Measurements from ENCODE around the gene SMIM20. TPM values are rescaled to one million over a fixed set of nuclear protein-coding genes. Genes with fewer than 3 reads are reported as not detected.

Gene SMIM20
- total RNA-seq, 4 donors from 2014 or later, result 3.6 to 19.8 (median 15.5) TPM

DNA sequence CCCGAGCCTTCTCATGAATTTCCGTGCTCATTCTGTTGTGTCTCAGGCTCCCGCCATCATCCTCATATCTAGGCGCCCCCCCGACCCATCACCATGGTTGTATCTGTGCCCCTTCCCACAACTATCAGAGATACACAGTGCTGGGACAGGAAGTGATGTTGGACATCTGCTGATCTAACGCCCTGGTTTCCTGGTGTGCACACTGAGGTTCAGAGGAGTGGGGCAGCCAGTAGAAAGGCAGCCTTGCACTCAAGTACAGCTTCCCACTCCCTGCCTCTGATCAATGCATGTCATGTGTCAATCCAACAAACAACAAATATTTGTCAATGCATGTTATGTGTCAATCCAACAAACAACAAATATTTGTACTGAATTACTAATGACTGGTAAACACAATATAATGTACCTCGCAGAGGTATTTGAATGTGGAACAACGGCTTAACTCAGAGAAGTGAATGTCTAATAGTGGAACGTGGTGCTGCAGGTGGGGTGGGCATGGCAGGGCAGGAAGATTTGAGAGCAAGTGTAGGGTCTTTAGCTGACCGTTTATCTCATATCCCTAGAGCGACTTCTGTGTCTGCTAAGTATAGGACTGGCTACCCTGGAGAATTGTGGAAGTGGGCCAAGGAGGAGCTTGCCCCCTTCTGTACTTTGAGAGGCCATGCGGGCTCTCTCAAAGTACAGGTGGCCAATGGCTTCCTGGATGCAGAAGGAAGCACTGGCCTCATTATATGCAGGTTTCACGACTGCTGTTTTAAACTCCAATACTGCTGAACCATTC, 41.0 kb upstream of the SMIM20 start:
- no peak for DNase-seq
- TF ChIP-seq POLR2A (IDR thresholded peaks at IDR 0.05), result no peak
- TF ChIP-seq, protein P1, sequence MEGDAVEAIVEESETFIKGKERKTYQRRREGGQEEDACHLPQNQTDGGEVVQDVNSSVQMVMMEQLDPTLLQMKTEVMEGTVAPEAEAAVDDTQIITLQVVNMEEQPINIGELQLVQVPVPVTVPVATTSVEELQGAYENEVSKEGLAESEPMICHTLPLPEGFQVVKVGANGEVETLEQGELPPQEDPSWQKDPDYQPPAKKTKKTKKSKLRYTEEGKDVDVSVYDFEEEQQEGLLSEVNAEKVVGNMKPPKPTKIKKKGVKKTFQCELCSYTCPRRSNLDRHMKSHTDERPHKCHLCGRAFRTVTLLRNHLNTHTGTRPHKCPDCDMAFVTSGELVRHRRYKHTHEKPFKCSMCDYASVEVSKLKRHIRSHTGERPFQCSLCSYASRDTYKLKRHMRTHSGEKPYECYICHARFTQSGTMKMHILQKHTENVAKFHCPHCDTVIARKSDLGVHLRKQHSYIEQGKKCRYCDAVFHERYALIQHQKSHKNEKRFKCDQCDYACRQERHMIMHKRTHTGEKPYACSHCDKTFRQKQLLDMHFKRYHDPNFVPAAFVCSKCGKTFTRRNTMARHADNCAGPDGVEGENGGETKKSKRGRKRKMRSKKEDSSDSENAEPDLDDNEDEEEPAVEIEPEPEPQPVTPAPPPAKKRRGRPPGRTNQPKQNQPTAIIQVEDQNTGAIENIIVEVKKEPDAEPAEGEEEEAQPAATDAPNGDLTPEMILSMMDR (IDR thresholded peaks at IDR 0.05), result no peak
- Histone ChIP-seq H3K4me1 (no peaks in the 10 kb centered on the region), H3K4me3 (no peak overlapping the region), H3K27ac (no peak overlapping the region), H3K36me3 (no peaks in the 10 kb centered on the region), H3K9me3 (no peaks in the 10 kb centered on the region), H3K27me3 (peaks cover 0 to 12% (median 0%) of the 10 kb centered on the region in 4 donors)
- intact Hi-C loops (cut with DNase I), result no loop called here
- 80 to 81% methylated on average over 10 to 13 of the region's 13 CpGs for WGBS, 2 donors

DNA sequence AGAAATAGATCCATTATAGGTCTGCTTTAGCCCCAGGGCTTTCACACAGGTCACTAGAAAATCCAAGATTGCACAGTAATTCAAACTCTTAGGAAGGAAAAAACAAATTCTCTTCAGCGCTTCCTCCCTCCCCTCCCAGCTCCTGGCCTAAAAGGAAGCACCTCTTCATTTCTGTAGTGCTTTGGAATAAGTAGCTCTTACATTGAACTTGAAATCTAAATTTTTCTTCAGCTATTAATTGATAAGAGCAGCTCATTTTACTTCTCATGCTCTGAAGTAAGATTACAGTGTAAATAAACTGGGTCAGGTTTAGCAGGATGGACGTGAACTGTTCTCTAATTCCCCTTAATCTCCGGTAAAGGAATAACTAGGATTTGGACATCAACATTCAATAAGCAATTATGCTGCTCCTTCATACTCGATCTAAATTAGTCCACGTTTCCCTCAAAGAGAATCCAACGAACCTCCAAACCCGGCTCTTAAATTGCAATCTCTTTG, 40.3 kb upstream of the SMIM20 start:
- DNase-seq, result no peak
- H3K9me3 ChIP-seq, result no peaks in the 10 kb centered on the region
- H3K4me1 ChIP-seq, result no peaks in the 10 kb centered on the region
- 60 to 73% methylated on average over 7 of the region's 7 CpGs for WGBS, 2 donors
- H3K36me3 ChIP-seq, result no peaks in the 10 kb centered on the region
- no peak for TF ChIP-seq POLR2A (IDR thresholded peaks at IDR 0.05)
- TF ChIP-seq, protein P1 (IDR thresholded peaks at IDR 0.05), result no peak
- no peak overlapping the region for H3K4me3 ChIP-seq
- no peak overlapping the region for H3K27ac ChIP-seq
- H3K27me3 ChIP-seq, result peaks cover 0 to 18% (median 0%) of the 10 kb centered on the region in 4 donors
- intact Hi-C loops (cut with DNase I), result no loop called here

DNA sequence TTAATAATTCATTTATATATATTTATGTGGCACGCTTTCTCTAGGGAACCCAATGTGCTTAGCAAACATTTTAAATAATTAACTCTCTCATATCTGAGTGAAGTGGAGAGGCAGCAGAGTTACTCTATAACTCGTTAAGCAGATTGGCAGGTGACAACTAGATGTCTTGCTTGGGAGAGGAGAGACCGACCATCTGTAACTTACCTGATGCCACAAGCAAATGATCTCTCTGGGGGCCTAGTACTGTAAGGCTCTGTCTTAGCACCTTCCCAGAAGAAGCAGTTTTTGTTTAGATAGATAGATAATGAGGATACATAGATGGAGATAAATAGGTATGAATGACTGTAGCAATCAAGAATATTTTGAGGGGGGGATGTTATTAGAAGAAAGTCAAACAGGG, 39.4 kb upstream of the SMIM20 start:
- intact Hi-C loops (cut with DNase I), result no loop called here
- no peak overlapping the region for H3K27ac ChIP-seq

DNA sequence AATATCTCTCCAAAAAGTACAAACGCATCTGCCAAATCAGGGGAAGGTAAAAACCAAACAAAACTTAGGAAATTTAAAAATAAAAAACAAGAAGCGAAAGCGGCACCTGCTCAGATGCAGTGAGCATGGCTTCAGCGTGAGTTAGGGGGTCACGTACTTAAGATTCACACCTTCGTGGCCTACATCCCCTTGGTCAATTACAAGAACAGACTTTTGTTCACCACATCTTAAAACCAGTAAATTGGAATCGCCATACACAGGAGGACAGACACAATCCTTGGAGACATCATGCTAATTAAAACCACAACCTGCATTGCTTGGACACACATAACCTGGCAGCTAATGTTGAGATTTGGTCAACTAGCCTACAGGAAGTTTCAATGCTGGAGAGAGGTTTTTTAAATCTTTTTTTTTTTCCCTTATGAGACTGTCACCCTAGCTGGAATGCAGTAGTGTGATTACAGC, 38.7 kb upstream of the SMIM20 start:
- Histone ChIP-seq H3K36me3 (no peaks in the 10 kb centered on the region), H3K4me3 (no peak overlapping the region), H3K27me3 (peaks cover 0 to 26% (median 0%) of the 10 kb centered on the region in 4 donors), H3K27ac (no peak overlapping the region), H3K9me3 (no peaks in the 10 kb centered on the region), H3K4me1 (no peaks in the 10 kb centered on the region)
- no peak for TF ChIP-seq POLR2A (IDR thresholded peaks at IDR 0.05)
- TF ChIP-seq, protein P1 (IDR thresholded peaks at IDR 0.05), result no peak
- 78 to 86% methylated on average over 7 of the region's 7 CpGs for WGBS, 2 donors
- intact Hi-C loops (cut with DNase I), result no loop called here
- DNase-seq, result no peak

More for the DNA sequence above, 39.4 kb upstream of the SMIM20 start:
- WGBS, 2 donors, result 82 to 88% methylated on average over 3 of the region's 3 CpGs
- Histone ChIP-seq H3K36me3 (no peaks in the 10 kb centered on the region), H3K4me1 (no peaks in the 10 kb centered on the region), H3K4me3 (no peak overlapping the region), H3K9me3 (no peaks in the 10 kb centered on the region), H3K27me3 (peaks cover 0 to 25% (median 0%) of the 10 kb centered on the region in 4 donors)
- no peak for DNase-seq
- TF ChIP-seq POLR2A (IDR thresholded peaks at IDR 0.05), result no peak
- TF ChIP-seq, protein P1 (IDR thresholded peaks at IDR 0.05), result no peak

DNA sequence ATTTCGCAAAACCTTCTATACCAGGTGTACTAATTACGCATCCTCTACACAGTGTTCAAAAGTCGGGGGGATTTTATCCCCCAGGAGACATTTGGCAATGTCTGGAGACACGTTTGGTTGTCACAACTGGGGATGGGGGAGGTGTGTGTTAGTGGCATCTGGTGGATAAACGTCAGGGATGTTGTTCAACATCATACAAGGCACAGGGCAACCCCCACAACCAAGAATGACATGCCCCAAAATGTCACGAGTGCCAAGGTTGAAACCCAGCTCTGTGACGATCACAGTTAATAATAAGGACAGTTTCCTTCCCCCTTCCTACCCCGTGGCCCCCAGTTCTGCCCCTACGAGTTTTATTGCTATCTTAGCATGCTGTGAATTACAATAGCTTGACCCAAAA, 35.3 kb upstream of the SMIM20 start:
- H3K4me3 ChIP-seq, result no peak overlapping the region
- H3K9me3 ChIP-seq, result no peaks in the 10 kb centered on the region
- peaks cover 0 to 18% (median 0%) of the 10 kb centered on the region in 4 donors for H3K27me3 ChIP-seq
- DNase-seq, result no peak
- no peak overlapping the region for H3K27ac ChIP-seq
- TF ChIP-seq POLR2A (IDR thresholded peaks at IDR 0.05), result no peak
- 55 to 67% methylated on average over 9 of the region's 9 CpGs for WGBS, 2 donors
- no peaks in the 10 kb centered on the region for H3K4me1 ChIP-seq
- H3K36me3 ChIP-seq, result no peaks in the 10 kb centered on the region
- intact Hi-C loops (cut with DNase I), result no loop called here

Data from esophagus squamous epithelium (tissue), 5 donors.